Stomach (tissue), 9 donors: ENCODE results near the gene TNS2. TPM values are rescaled to one million over a fixed set of nuclear protein-coding genes. Genes with fewer than 3 reads are reported as not detected.

Experiments
- DNase-seq, 2 donors: peaks; one replicate each; pipeline versions ENCODE4 v3.0.0 to v3.0.0-alpha.2; 2013 to 2019
- H3K27ac ChIP-seq, 5 donors: fragments of 200-600 bp in 4 of 5; sonication (generic) in 4 of 5; one replicate each; pipeline ENCODE4 v1.5.1; 2013 to 2019; ENCODE audit warnings: mild to moderate bottlenecking in 1 of 5, moderate library complexity in 1 of 5
- H3K27me3 ChIP-seq, 3 donors: fragments of 200-600 bp; sonication (generic); one replicate each; pipeline ENCODE4 v1.5.1; 2017 to 2019; ENCODE audit warnings: mixed run types in 1 of 3
- H3K36me3 ChIP-seq, 4 donors: fragments of 200-600 bp; sonication (generic); 1 replicate in 3 of 4; 2 replicates in 1 of 4; pipeline ENCODE4 v1.5.1; 2016 to 2019
- H3K4me1 ChIP-seq, 4 donors: fragments of 200-600 bp; sonication (generic); one replicate each; pipeline ENCODE4 v1.5.1; 2016 to 2019
- H3K4me3 ChIP-seq, 4 donors: fragments of 200-600 bp; sonication (generic) in 3 of 4; one replicate each; pipeline ENCODE4 v1.5.1; 2016 to 2019; ENCODE audit warnings: mild to moderate bottlenecking in 1 of 4
- H3K9me3 ChIP-seq, 4 donors: fragments of 200-600 bp; sonication (generic); one replicate each; pipeline ENCODE4 v1.5.1; 2016 to 2019
- EP300 ChIP-seq: sonication (generic); formaldehyde crosslinking; IDR thresholded peaks from one replicate; pipeline ENCODE4 v1.6.1; 2017; ENCODE audit warnings: antibody characterized with exemption
- POLR2A ChIP-seq, 4 donors: fragments of 450-650 bp; IDR thresholded peaks; one replicate each; pipeline ENCODE4 v1.6.1; 2016; ENCODE audit warnings: antibody characterized with exemption in 4 of 4, control low read depth in 2 of 4, mild to moderate bottlenecking in 1 of 4, moderate library complexity in 1 of 4
- POLR2AphosphoS5 ChIP-seq, 3 donors: sonication (generic); formaldehyde crosslinking; IDR thresholded peaks; one replicate each; pipeline ENCODE4 v1.6.1; 2016; ENCODE audit warnings: antibody characterized with exemption in 3 of 3
- WGBS, 5 donors: extraction: QIAGEN DNeasy Blood & Tissue Kit in 3 of 5; methylation state at CpG; one replicate each; pipeline versions ENCODE4 v1.1.5 to v1.1.7; 2013 to 2018; 5-methylcytosine and 5-hydroxymethylcytosine counted together
- intact Hi-C: fragments of 100-400 bp; cut with DNase I; formaldehyde crosslinking; loops from one replicate; pipeline ENCODE4 v1.15.1; 2023; ENCODE audit warnings: low total_unique reads
- polyA plus RNA-seq, 3 donors: library from polyadenylated mRNA; stranded (reverse); fragments of 200-250 nt; gene quantifications; one replicate each; pipeline ENCODE4 v1.2.3, GENCODE V29; 2013
- total RNA-seq, 5 donors: library from RNA; depleted of rRNA; stranded (reverse); fragments of >200 nt; gene quantifications; one replicate each; pipeline versions ENCODE4 v1.1.0 to v1.2.3, GENCODE V29; 2014 to 2016
- TF ChIP-seq, protein P1 (sequence below), 7 experiments: fragments of 450-650 bp in 4 of 7; fragments of 200-600 bp in 3 of 7; sonication (generic) in 3 of 7; IDR thresholded peaks; one replicate each; pipeline ENCODE4 v1.5.1; 2016 to 2019; ENCODE audit warnings: antibody characterized with exemption in 7 of 7, control low read depth in 2 of 7, mild to moderate bottlenecking in 1 of 7
- donor health status: healthy with polysubstance abuse.
- donor health status: Bipolar disorder and iron deficiency.
- donor health status: healthy.

Gene TNS2
- total and polyA plus RNA-seq, 8 donors, result 38.5 to 164 (median 73.7) TPM

DNA sequence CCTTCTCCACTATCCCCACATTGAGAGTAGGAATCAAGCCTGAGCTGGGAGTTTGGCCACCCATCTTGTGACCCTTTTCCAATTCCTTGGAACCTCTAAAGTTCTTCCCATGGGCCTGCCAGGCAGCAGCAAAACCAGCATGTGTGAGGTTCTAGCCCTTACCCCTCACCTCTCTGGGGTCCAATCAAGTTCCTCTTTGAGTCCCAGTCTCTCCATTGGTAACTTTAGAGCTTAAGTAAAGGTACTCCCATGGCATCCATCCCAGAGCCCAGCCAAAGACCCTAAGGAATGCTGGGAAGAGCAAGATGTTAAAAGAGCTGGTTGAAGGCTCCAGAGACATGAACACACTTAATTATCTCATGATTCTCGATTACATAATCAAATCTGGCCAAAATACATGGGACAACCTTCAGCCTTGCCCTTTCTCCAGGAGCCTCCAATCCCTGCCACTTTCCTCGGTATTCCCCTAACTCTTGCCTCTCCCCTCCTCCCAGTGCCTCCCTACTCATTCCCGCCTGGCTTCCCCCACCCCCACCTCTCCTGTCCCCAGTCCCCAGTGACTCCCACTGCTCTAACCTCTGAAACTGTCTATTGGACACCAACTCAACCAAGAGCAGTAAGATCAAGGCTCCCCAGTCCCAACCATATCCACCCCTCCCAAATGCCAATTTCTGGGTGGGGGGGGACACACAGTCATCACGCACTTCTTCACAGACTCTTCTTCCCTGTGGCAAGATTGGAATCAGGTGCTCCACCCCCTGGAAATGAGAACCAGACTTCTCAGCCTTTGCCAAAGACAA lies 4.8 kb upstream of the TNS2 start:
- Histone ChIP-seq H3K27me3 (no peaks in the 10 kb centered on the region), H3K9me3 (no peaks in the 10 kb centered on the region), H3K4me3 (peak overlapping the region; percentile 50 to 71 (median 54)), H3K36me3 (peaks cover 3 to 22% (median 19%) of the 10 kb centered on the region in 4 donors), H3K4me1 (peaks cover 41 to 72% (median 60%) of the 10 kb centered on the region in 4 donors), H3K27ac (peak overlapping the region; percentile 91 to 99 (median 94))
- TF ChIP-seq POLR2AphosphoS5 (IDR thresholded peaks at IDR 0.05) (no peak), EP300 (no peak), POLR2A (IDR thresholded peaks at IDR 0.05) (no peak)
- TF ChIP-seq, protein P1, sequence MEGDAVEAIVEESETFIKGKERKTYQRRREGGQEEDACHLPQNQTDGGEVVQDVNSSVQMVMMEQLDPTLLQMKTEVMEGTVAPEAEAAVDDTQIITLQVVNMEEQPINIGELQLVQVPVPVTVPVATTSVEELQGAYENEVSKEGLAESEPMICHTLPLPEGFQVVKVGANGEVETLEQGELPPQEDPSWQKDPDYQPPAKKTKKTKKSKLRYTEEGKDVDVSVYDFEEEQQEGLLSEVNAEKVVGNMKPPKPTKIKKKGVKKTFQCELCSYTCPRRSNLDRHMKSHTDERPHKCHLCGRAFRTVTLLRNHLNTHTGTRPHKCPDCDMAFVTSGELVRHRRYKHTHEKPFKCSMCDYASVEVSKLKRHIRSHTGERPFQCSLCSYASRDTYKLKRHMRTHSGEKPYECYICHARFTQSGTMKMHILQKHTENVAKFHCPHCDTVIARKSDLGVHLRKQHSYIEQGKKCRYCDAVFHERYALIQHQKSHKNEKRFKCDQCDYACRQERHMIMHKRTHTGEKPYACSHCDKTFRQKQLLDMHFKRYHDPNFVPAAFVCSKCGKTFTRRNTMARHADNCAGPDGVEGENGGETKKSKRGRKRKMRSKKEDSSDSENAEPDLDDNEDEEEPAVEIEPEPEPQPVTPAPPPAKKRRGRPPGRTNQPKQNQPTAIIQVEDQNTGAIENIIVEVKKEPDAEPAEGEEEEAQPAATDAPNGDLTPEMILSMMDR (IDR thresholded peaks at IDR 0.05), result no peak
- WGBS, 5 donors, result 51 to 66% (median 55%) methylated on average over 4 of the region's 4 CpGs
- DNase-seq, result peak in 1 of 2 donors; percentile 21
- intact Hi-C loops, result no loop called here

DNA sequence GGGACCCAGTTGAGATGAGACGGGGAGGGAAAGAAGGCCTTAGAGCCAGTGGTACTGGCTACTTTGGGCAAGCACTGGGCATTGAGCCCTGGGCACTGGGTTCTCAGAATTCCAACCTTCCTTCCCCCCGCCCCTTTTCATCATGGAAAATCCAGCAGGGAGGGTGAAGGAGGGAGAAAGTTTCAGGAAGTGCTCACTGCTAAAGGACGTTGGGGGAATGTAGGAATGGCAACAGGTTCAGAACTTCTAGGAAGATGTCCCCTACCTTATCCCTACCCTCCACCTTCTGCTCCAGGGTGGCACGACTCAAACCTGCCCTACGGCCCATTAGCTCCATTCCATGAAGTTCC lies 4.2 kb upstream of the TNS2 start:
- intact Hi-C loops, result no loop called here
- peaks cover 47 to 78% (median 66%) of the 10 kb centered on the region in 4 donors for H3K4me1 ChIP-seq
- TF ChIP-seq, protein P1 (IDR thresholded peaks at IDR 0.05), result no peak
- TF ChIP-seq POLR2A (IDR thresholded peaks at IDR 0.05) (no peak), POLR2AphosphoS5 (IDR thresholded peaks at IDR 0.05) (peak; percentile 26 to 66 (median 43))
- H3K36me3 ChIP-seq, result peaks cover 0 to 17% (median 14%) of the 10 kb centered on the region in 4 donors
- peak overlapping the region; percentile 50 to 71 (median 54) for H3K4me3 ChIP-seq
- H3K27me3 ChIP-seq, result no peaks in the 10 kb centered on the region
- no peaks in the 10 kb centered on the region for H3K9me3 ChIP-seq
- 27 to 47% (median 38%) methylated on average over 5 of the region's 5 CpGs for WGBS, 5 donors
- H3K27ac ChIP-seq, result peak overlapping the region; percentile 91 to 99 (median 94)
- DNase-seq, result peak in 1 of 2 donors; percentile 67

DNA sequence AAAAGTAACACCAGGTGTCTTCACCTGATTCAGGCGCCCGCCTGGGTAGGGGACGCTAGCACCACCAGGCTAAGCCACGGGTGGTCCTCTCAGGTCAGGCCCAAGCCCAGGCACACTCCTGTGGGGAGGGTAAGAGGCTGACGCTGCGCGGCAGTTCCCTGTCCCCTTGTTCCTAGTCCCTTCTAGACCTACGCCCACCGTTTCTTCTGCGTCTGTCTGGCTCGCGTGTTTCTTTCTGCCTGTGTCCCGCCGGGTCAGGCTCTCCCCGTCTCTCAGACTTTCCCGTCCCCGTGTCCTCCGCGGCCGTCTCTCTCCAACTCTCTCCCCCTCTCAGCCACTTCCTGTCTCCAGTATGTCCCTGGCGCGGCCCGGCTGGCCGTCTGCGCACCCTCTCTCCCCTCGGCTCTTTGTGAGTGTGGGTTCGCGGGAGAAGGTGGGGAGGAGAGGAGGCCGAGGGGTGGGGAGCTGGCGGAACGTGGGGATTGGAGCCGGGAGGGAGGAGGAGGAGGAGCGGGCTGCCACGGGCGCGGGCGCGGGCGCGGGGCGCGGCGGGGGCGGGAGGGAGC lies 3.1 kb upstream of the TNS2 start:
- WGBS, 5 donors, result 0 to 1% (median 0%) methylated on average over 24 to 44 of the region's 44 CpGs
- peak in 2 of 4 donors; percentile 93 to 94 for TF ChIP-seq POLR2A (IDR thresholded peaks at IDR 0.05)
- peak; percentile 99 for TF ChIP-seq POLR2AphosphoS5 (IDR thresholded peaks at IDR 0.05)
- TF ChIP-seq, protein P1 (IDR thresholded peaks at IDR 0.05), result no peak
- no peak for TF ChIP-seq EP300
- peak overlapping the region; percentile 91 to 99 (median 94) for H3K27ac ChIP-seq
- intact Hi-C loops, result no loop called here
- H3K27me3 ChIP-seq, result no peaks in the 10 kb centered on the region
- peak; percentile 86 to 95 for DNase-seq
- H3K4me1 ChIP-seq, result peaks cover 58 to 88% (median 77%) of the 10 kb centered on the region in 4 donors
- peaks cover 0 to 10% (median 8%) of the 10 kb centered on the region in 4 donors for H3K36me3 ChIP-seq
- H3K4me3 ChIP-seq, result peak overlapping the region; percentile 50 to 71 (median 54)
- H3K9me3 ChIP-seq, result no peaks in the 10 kb centered on the region

- 1 to 2% (median 1%) methylated on average over 19 to 93 of the region's 94 CpGs for WGBS, 5 donors
- Histone ChIP-seq H3K27me3 (no peaks in the 10 kb centered on the region), H3K4me3 (peak overlapping the region; percentile 51 to 71 (median 60)), H3K9me3 (no peaks in the 10 kb centered on the region), H3K36me3 (peaks cover 0 to 6% (median 5%) of the 10 kb centered on the region in 4 donors), H3K4me1 (peaks cover 65 to 94% (median 83%) of the 10 kb centered on the region in 4 donors), H3K27ac (peak overlapping the region; percentile 91 to 99 (median 98))
- intact Hi-C loops, result no loop called here
- peak; percentile 83 to 94 for DNase-seq
- TF ChIP-seq EP300 (peak; percentile 11), POLR2AphosphoS5 (IDR thresholded peaks at IDR 0.05) (peak in 2 of 3 donors; percentile 25 to 72), POLR2A (IDR thresholded peaks at IDR 0.05) (no peak)
- TF ChIP-seq, protein P1 (IDR thresholded peaks at IDR 0.05), result peak in 1 of 7 experiments; percentile 55
Measured at GRCh38 chr12:53047221-53048032, 2.4 kb upstream of the TNS2 start.
